Peyer's patch (tissue), 4 donors: ENCODE data around the gene MKNK1. TPM values are rescaled to one million over a fixed set of nuclear protein-coding genes. Genes with fewer than 3 reads are reported as not detected.
A peak's percentile ranks its signal among the peaks of the same experiment; 100 is the strongest.

ENCODE experiments used
- DNase-seq, 3 donors: peaks; one replicate each; pipeline ENCODE4 v3.0.0-alpha.2; 2017 to 2019
- H3K27ac ChIP-seq, 4 donors: fragments of 200-600 bp; sonication (generic); one replicate each; pipeline ENCODE4 v1.5.1; 2016 to 2019
- H3K27me3 ChIP-seq, 2 donors: fragments of 200-600 bp; sonication (generic); one replicate each; pipeline ENCODE4 v1.5.1; 2019
- H3K36me3 ChIP-seq, 3 donors: fragments of 200-600 bp; sonication (generic); one replicate each; pipeline ENCODE4 v1.5.1; 2016 to 2019
- H3K4me1 ChIP-seq, 4 donors: fragments of 200-600 bp; sonication (generic); one replicate each; pipeline ENCODE4 v1.5.1; 2016 to 2019
- H3K4me3 ChIP-seq, 4 donors: fragments of 200-600 bp; sonication (generic); 1 replicate in 3 of 4; 2 replicates in 1 of 4; pipeline ENCODE4 v1.5.1; 2016 to 2019; ENCODE audit warnings: mild to moderate bottlenecking in 1 of 4
- H3K9me3 ChIP-seq, 4 donors: fragments of 200-600 bp; sonication (generic); one replicate each; pipeline ENCODE4 v1.5.1; 2016 to 2019; ENCODE audit warnings: mild to moderate bottlenecking in 1 of 4
- POLR2A ChIP-seq, 2 donors: fragments of 450-650 bp; IDR thresholded peaks; one replicate each; pipeline ENCODE4 v1.5.1; 2017; ENCODE audit warnings: antibody characterized with exemption in 2 of 2, mild to moderate bottlenecking in 2 of 2, moderate library complexity in 2 of 2
- total RNA-seq, 4 donors: library from RNA; depleted of rRNA; stranded (reverse); fragments of >200 nt; gene quantifications; one replicate each; pipeline ENCODE4 v1.1.0, GENCODE V29; 2016
- TF ChIP-seq, protein P1 (sequence below), 6 experiments: fragments of 450-650 bp in 4 of 6; fragments of 200-600 bp in 2 of 6; sonication (generic) in 1 of 6; IDR thresholded peaks; one replicate each; pipeline ENCODE4 v1.5.1; 2017 to 2019; ENCODE audit warnings: antibody characterized with exemption in 6 of 6, mild to moderate bottlenecking in 3 of 6, moderate library complexity in 1 of 6

MKNK1 gene
- total RNA-seq, 4 donors from 2014 or later = 51.3 to 134 (median 94.2) TPM

DNA sequence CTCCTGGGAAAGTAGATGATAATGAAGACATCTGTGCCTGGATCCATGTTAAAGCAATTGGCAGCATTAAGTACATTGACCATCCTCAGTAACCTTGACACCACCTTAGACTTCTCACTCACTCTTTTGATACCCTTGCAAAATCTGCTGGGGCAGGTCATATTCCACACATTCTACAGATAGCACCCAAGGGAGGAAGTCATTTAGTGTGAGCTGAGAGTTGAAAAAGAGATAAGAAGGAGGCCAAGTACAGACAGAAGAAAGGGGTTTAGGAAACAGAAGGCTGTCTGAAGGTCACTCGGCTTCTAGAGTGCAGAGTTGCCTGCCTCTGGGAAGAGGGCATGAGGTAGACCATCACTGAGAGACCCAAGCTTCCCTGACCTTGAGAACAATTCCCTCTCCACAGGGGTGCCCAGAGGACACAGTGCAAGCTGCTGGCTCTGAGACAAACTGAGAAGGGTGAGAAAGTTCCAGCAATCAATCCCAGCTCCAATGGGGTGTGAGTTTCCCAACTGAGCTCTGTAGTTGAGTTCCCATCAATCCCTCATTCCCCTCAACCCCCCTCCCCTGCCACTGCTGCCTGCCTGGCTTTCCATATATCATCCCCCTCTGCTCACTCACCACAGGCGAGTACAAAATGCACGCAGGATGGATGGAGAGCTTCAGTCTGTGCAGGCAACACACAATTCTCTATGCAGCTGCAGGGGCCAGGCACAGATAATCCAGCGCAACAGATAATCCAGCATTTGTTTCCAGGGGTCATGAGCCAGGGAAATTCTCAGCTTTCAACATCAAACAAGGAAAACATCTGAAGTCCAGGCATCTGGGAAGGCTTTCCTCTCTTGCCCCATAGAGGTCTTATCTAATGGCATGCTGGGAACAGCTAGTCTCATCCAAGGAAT lies 19.9 kb upstream of the MKNK1 start:
- TF ChIP-seq, protein P1, sequence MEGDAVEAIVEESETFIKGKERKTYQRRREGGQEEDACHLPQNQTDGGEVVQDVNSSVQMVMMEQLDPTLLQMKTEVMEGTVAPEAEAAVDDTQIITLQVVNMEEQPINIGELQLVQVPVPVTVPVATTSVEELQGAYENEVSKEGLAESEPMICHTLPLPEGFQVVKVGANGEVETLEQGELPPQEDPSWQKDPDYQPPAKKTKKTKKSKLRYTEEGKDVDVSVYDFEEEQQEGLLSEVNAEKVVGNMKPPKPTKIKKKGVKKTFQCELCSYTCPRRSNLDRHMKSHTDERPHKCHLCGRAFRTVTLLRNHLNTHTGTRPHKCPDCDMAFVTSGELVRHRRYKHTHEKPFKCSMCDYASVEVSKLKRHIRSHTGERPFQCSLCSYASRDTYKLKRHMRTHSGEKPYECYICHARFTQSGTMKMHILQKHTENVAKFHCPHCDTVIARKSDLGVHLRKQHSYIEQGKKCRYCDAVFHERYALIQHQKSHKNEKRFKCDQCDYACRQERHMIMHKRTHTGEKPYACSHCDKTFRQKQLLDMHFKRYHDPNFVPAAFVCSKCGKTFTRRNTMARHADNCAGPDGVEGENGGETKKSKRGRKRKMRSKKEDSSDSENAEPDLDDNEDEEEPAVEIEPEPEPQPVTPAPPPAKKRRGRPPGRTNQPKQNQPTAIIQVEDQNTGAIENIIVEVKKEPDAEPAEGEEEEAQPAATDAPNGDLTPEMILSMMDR (IDR thresholded peaks at IDR 0.05) = no peak
- no peak for TF ChIP-seq POLR2A (IDR thresholded peaks at IDR 0.05)
- no peaks in the 10 kb centered on the region for H3K9me3 ChIP-seq
- H3K4me1 ChIP-seq = peaks cover 0 to 6% (median 0%) of the 10 kb centered on the region in 4 donors
- H3K27me3 ChIP-seq = no peaks in the 10 kb centered on the region
- no peak overlapping the region for H3K27ac ChIP-seq
- no peak overlapping the region for H3K4me3 ChIP-seq
- no peak for DNase-seq
- no peaks in the 10 kb centered on the region for H3K36me3 ChIP-seq

DNA sequence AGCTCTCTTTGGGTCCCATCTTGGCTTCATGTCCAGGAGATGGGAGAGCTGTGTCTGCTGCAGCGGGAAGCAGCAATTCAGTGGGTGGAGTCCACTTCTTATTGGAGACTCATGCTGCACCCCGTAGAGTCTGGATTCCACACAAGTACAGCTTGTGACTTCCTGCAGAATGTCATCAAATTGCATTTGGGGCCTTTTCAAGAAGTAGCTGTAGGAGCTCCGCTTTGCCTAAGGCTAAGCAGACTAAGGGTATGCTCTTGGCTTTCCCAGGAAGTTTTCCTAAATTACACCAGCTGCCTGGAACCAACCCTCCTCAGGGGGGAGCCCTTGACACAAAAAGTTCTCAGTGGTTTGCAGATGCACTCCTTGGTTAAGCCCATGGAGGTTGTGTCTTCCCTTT lies 18.3 kb upstream of the MKNK1 start:
- Histone ChIP-seq H3K4me1 (peaks cover 0 to 8% (median 0%) of the 10 kb centered on the region in 4 donors), H3K4me3 (no peak overlapping the region), H3K27me3 (no peaks in the 10 kb centered on the region), H3K27ac (peak overlapping the region in 2 of 4 donors; percentile 40 to 63), H3K9me3 (no peaks in the 10 kb centered on the region), H3K36me3 (no peaks in the 10 kb centered on the region)
- DNase-seq = no peak
- TF ChIP-seq POLR2A (IDR thresholded peaks at IDR 0.05) = no peak
- TF ChIP-seq, protein P1 (IDR thresholded peaks at IDR 0.05) = peak in 5 of 6 experiments; percentile 23 to 64 (median 48)

DNA sequence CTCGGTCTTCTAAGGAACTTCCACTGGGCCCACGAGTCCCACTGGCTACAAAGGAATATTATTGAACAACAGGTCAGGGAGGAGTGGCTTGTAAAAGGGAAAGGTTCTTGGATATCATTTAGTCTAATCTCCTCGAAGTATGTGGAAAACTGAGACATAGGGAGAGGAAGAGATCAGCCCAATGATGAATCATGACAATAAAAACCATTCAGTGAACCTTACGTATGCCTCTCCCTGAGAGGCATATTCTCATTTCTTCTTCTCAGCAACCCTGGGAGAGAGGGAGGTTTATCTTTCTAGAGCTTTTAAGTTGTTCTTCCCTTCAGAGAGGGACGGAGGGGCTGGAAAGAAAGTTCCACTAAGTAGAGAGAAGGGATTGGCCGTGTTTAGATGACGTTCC lies 17.9 kb upstream of the MKNK1 start:
- H3K9me3 ChIP-seq = no peaks in the 10 kb centered on the region
- H3K4me1 ChIP-seq = peaks cover 0 to 12% (median 0%) of the 10 kb centered on the region in 4 donors
- H3K36me3 ChIP-seq = no peaks in the 10 kb centered on the region
- TF ChIP-seq POLR2A (IDR thresholded peaks at IDR 0.05) = no peak
- TF ChIP-seq, protein P1 (IDR thresholded peaks at IDR 0.05) = no peak
- H3K27ac ChIP-seq = peak overlapping the region in 2 of 4 donors; percentile 40 to 63
- H3K4me3 ChIP-seq = no peak overlapping the region
- DNase-seq = no peak
- no peaks in the 10 kb centered on the region for H3K27me3 ChIP-seq

DNA sequence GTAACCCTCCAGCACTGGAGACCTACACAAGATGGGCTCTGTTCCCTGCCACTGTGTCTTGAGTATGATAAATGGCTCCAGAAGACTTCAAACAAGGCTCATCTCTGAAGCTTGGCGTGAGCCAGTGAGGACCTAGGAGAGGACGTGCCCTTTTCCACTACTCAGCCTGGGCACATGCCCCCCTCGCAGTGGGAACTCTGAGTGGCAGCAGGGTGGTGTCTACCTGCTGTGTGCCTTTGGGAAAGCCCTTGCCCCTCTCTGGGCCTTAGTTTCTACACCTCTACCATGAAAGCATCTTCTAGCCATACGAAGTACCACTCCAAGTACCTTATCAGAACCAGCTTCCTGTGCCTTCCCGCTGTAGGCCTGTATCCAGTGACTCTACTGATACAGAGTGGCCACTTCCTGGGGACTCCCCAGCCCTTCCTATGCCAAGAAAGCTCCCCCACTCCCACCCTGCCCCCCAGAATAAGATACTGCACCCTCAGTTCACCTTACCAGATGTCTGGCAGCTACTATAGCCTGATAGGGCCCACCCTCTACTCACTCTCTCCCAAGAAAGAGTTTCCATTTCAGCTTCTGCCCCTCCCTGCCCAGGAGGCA lies 15.7 kb upstream of the MKNK1 start:
- H3K4me3 ChIP-seq = no peak overlapping the region
- no peak for TF ChIP-seq POLR2A (IDR thresholded peaks at IDR 0.05)
- TF ChIP-seq, protein P1 (IDR thresholded peaks at IDR 0.05) = no peak
- no peaks in the 10 kb centered on the region for H3K27me3 ChIP-seq
- no peaks in the 10 kb centered on the region for H3K36me3 ChIP-seq
- peak in 1 of 3 donors; percentile 21 for DNase-seq
- H3K27ac ChIP-seq = no peak overlapping the region
- no peaks in the 10 kb centered on the region for H3K9me3 ChIP-seq
- peaks cover 0 to 26% (median 7%) of the 10 kb centered on the region in 4 donors for H3K4me1 ChIP-seq

DNA sequence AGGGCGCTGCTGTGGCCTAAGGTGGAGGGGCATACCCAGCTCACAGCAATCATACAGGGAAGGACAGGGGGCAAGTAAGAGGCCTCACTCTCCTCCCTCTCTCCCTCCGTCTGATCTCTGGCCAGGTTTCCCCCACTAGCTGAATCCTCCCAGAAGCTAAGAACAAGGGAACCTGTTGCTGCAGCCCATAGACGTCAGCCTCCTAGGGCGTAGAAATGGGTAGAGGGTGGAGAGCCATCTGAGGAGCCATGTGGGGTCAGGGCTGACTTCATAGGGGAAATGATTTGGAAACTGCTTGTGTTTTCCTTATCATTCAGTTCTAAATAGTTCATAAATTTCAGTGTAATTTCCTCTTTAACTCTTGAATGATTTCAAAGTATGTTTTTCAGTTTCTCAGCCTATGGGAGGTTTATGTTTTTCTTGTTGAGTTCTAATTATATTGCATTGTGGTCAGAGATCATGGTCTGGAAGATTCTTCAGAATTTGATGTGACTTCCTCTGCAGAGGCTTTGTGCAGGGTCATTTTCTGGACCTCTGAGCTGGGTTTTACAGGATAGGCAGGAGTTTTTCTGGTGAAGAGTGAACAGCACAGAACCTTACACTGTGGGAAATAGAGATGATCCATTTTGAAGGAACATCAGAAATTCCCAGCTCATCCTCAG lies 14.8 kb upstream of the MKNK1 start:
- H3K4me3 ChIP-seq = no peak overlapping the region

More for the DNA sequence above, 14.8 kb upstream of the MKNK1 start:
- Histone ChIP-seq H3K36me3 (no peaks in the 10 kb centered on the region), H3K27ac (no peak overlapping the region), H3K9me3 (no peaks in the 10 kb centered on the region), H3K4me1 (peaks cover 0 to 34% (median 9%) of the 10 kb centered on the region in 4 donors), H3K27me3 (no peaks in the 10 kb centered on the region)
- TF ChIP-seq, protein P1 (IDR thresholded peaks at IDR 0.05) = no peak
- TF ChIP-seq POLR2A (IDR thresholded peaks at IDR 0.05) = no peak
- DNase-seq = peak in 1 of 3 donors; percentile 29
